HepG2 (cell line): ENCODE measurements around the gene LHX5. TPM values are rescaled to one million over a fixed set of nuclear protein-coding genes. Genes with fewer than 3 reads are reported as not detected.
A peak's percentile ranks its signal among the peaks of the same experiment; 100 is the strongest.

ENCODE experiments used
- DR1 ChIP-seq: sonication (generic); formaldehyde crosslinking; IDR thresholded peaks from 2 replicates; pipeline ENCODE4 v1.8.0; 2021; ENCODE audit warnings: mild to moderate bottlenecking, missing genetic modification reagents, inconsistent platforms
- GATA4 ChIP-seq: sonication (generic); IDR thresholded peaks from 2 replicates; pipeline ENCODE4 v1.6.1; 2016; ENCODE audit warnings: antibody characterized with exemption, low read depth, borderline replicate concordance
- HDAC6 ChIP-seq: fragments of 200-600 bp; sonication (generic); IDR thresholded peaks from 2 replicates; pipeline ENCODE4 v1.7.0; 2017; ENCODE audit warnings: mild to moderate bottlenecking, antibody characterized with exemption, low read length, low read depth
- JUND ChIP-seq: sonication (generic); formaldehyde crosslinking; IDR thresholded peaks from 2 replicates; pipeline ENCODE4 v1.8.0; 2022; ENCODE audit warnings: mild to moderate bottlenecking, missing genetic modification reagents
- KAT7 ChIP-seq: IDR thresholded peaks from 2 replicates; pipeline ENCODE4 v1.6.1; 2018; ENCODE audit warnings: borderline replicate concordance, missing compliant biosample characterization
- KDM6A ChIP-seq: IDR thresholded peaks from 2 replicates; pipeline ENCODE4 v1.6.1; 2016; ENCODE audit warnings: low read depth
- MED8 ChIP-seq: sonication (generic); formaldehyde crosslinking; IDR thresholded peaks from 2 replicates; pipeline ENCODE4 v1.8.1; 2023; ENCODE audit warnings: mild to moderate bottlenecking, missing genetic modification reagents; ENCODE audit not compliant: insufficient replicate concordance
- MIER3 ChIP-seq: IDR thresholded peaks from 2 replicates; pipeline ENCODE4 v1.6.1; 2016; ENCODE audit warnings: missing compliant biosample characterization, borderline replicate concordance
- PHF21A ChIP-seq: sonication (generic); formaldehyde crosslinking; IDR thresholded peaks from 2 replicates; pipeline ENCODE4 v1.5.0; 2020; ENCODE audit warnings: mild to moderate bottlenecking, missing genetic modification reagents
- TBL1XR1 ChIP-seq: fragments of 150-350 bp; IDR thresholded peaks from 2 replicates; pipeline ENCODE4 v1.6.1; 2014; ENCODE audit warnings: borderline replicate concordance, low read length; ENCODE audit not compliant: partially characterized antibody
- TCF7L2 ChIP-seq: IDR thresholded peaks from 2 replicates; pipeline ENCODE4 v1.6.1; 2011; ENCODE audit warnings: mild to moderate bottlenecking, low read depth, low read length, moderate library complexity
- ZFAT ChIP-seq: sonication (generic); formaldehyde crosslinking; conservative IDR thresholded peaks from 2 replicates; pipeline ENCODE4 v1.8.1; 2023; ENCODE audit warnings: missing genetic modification reagents, inconsistent platforms
- ZIK1 ChIP-seq: sonication (generic); formaldehyde crosslinking; IDR thresholded peaks from 2 replicates; pipeline ENCODE4 v1.5.0; 2020; ENCODE audit warnings: mild to moderate bottlenecking, low read depth, missing genetic modification reagents, borderline replicate concordance
- ZNF207 ChIP-seq: fragments of 450-650 bp; IDR thresholded peaks from 2 replicates; pipeline ENCODE4 v1.6.1; 2016; ENCODE audit warnings: antibody characterized with exemption, borderline replicate concordance
- ZNF383 ChIP-seq: sonication (generic); formaldehyde crosslinking; IDR thresholded peaks from 2 replicates; pipeline ENCODE4 v1.4.0; 2020; ENCODE audit warnings: missing genetic modification reagents, mild to moderate bottlenecking, borderline replicate concordance
- ZNF556 ChIP-seq: sonication (generic); formaldehyde crosslinking; IDR thresholded peaks from 2 replicates; pipeline ENCODE4 v1.4.0; 2020; ENCODE audit warnings: mild to moderate bottlenecking, missing genetic modification reagents, borderline replicate concordance
- ZNF609 ChIP-seq: sonication (generic); formaldehyde crosslinking; IDR thresholded peaks from 2 replicates; pipeline ENCODE4 v1.4.0; 2020; ENCODE audit warnings: mild to moderate bottlenecking, missing genetic modification reagents, borderline replicate concordance
- ZNF768 ChIP-seq: sonication (generic); formaldehyde crosslinking; IDR thresholded peaks from 2 replicates; pipeline ENCODE4 v1.4.0; 2020; ENCODE audit warnings: missing genetic modification reagents
- ZNF782 ChIP-seq: sonication (generic); formaldehyde crosslinking; IDR thresholded peaks from 2 replicates; pipeline ENCODE4 v1.4.0; 2020; ENCODE audit warnings: missing genetic modification reagents, mild to moderate bottlenecking, borderline replicate concordance
- polyA plus RNA-seq, 8 experiments: library from polyadenylated mRNA; depleted of rRNA in 3 of 8; stranded (reverse) in 7 of 8; unstranded in 1 of 8; fragments of >200 nt; fragmentation: Illumina TruSeq in 4 of 8; extraction: Trizol in 4 of 8; gene quantifications; 2 replicates each; pipeline versions ENCODE4 v1.2.1 to v1.2.3, GENCODE V29; 2011 to 2016; ENCODE audit warnings: low read depth in 4 of 8, missing spikeins in 1 of 8, mixed read lengths in 1 of 8; ENCODE audit not compliant: insufficient read depth in 1 of 8
- total RNA-seq, 5 experiments: library from RNA; depleted of rRNA; stranded (reverse); fragments of >200 nt; fragmentation: Illumina TruSeq; extraction: Trizol; gene quantifications; 2 replicates each; pipeline ENCODE4 v1.2.3, GENCODE V29; 2016; ENCODE audit warnings: low read depth in 1 of 5
- TF ChIP-seq, protein P1 (sequence below): sonication (generic); formaldehyde crosslinking; IDR thresholded peaks from 2 replicates; pipeline ENCODE4 v1.8.0; 2022; ENCODE audit warnings: mild to moderate bottlenecking, missing genetic modification reagents
- TF ChIP-seq, protein P2 (sequence below): IDR thresholded peaks from 2 replicates; pipeline ENCODE4 v1.6.1; 2016
- TF ChIP-seq, protein P3 (sequence below): sonication (generic); formaldehyde crosslinking; IDR thresholded peaks from 2 replicates; pipeline ENCODE4 v1.5.1; 2020; ENCODE audit warnings: missing genetic modification reagents, mild to moderate bottlenecking, borderline replicate concordance

Gene LHX5
- total and polyA plus RNA-seq, 2 of the 13 experiments (the other 11 are each of a cell fraction or from before 2014, with no cell fraction given), result not detected

- TF ChIP-seq ZNF609 (CRISPR knock-in tag), result peak; percentile 84
- no peak for TF ChIP-seq ZNF207
- TF ChIP-seq ZNF556, result no peak
- TF ChIP-seq PHF21A, result peak; percentile 77
- TF ChIP-seq ZIK1, result no peak
- no peak for TF ChIP-seq TBL1XR1
- no peak for TF ChIP-seq KDM6A (CRISPR knock-in tag)
- no peak for TF ChIP-seq ZNF782 (CRISPR knock-in tag)
- no peak for TF ChIP-seq MED8
- no peak for TF ChIP-seq TCF7L2
- TF ChIP-seq GATA4, result no peak
- TF ChIP-seq, protein P1, sequence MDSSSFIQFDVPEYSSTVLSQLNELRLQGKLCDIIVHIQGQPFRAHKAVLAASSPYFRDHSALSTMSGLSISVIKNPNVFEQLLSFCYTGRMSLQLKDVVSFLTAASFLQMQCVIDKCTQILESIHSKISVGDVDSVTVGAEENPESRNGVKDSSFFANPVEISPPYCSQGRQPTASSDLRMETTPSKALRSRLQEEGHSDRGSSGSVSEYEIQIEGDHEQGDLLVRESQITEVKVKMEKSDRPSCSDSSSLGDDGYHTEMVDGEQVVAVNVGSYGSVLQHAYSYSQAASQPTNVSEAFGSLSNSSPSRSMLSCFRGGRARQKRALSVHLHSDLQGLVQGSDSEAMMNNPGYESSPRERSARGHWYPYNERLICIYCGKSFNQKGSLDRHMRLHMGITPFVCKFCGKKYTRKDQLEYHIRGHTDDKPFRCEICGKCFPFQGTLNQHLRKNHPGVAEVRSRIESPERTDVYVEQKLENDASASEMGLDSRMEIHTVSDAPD (CRISPR knock-in tag), result no peak
- TF ChIP-seq ZNF768 (CRISPR knock-in tag), result peak; percentile 99
- TF ChIP-seq KAT7 (CRISPR knock-in tag), result no peak
- no peak for TF ChIP-seq ZFAT
- no peak for TF ChIP-seq MIER3
- no peak for TF ChIP-seq JUND (CRISPR knock-in tag)
- no peak for TF ChIP-seq DR1
- TF ChIP-seq, protein P2, sequence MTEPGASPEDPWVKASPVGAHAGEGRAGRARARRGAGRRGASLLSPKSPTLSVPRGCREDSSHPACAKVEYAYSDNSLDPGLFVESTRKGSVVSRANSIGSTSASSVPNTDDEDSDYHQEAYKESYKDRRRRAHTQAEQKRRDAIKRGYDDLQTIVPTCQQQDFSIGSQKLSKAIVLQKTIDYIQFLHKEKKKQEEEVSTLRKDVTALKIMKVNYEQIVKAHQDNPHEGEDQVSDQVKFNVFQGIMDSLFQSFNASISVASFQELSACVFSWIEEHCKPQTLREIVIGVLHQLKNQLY (CRISPR knock-in tag), result no peak
- no peak for TF ChIP-seq HDAC6
- TF ChIP-seq, protein P3, sequence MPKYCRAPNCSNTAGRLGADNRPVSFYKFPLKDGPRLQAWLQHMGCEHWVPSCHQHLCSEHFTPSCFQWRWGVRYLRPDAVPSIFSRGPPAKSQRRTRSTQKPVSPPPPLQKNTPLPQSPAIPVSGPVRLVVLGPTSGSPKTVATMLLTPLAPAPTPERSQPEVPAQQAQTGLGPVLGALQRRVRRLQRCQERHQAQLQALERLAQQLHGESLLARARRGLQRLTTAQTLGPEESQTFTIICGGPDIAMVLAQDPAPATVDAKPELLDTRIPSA (CRISPR knock-in tag), result no peak
- TF ChIP-seq ZNF383 (CRISPR knock-in tag), result no peak
Measured at GRCh38 chr12:113418213-113418879, 53.3 kb downstream of the LHX5 start (continued).
